Keratinocyte (primary cell): ENCODE measurements around the gene RBM19. TPM values are rescaled to one million over a fixed set of nuclear protein-coding genes. Genes with fewer than 3 reads are reported as not detected.

ENCODE experiments used
- DNase-seq: peaks from one replicate; pipeline ENCODE4 v3.0.0-alpha.2; 2011; ENCODE audit warnings: low read depth, missing footprints, low spot score
- FAIRE-seq: peaks from 2 replicates; lab custom pipeline; 2011; peaks lifted over from hg19 to GRCh38; lab: Jason Lieb, UNC
- H2AFZ ChIP-seq: 2 replicates; pipeline ENCODE4 v1.6.0; 2012; ENCODE audit warnings: low read length, control low read depth, inconsistent platforms; ENCODE audit not compliant: control insufficient read depth
- H3K27ac ChIP-seq: 2 replicates; pipeline ENCODE4 v1.5.1; 2011; ENCODE audit warnings: low read length; ENCODE audit not compliant: control insufficient read depth, insufficient read depth
- H3K27me3 ChIP-seq: 3 replicates; pipeline ENCODE4 v1.6.0; 2011; ENCODE audit warnings: low read length; ENCODE audit not compliant: control insufficient read depth, insufficient read depth; ENCODE audit errors: extremely low read depth
- H3K36me3 ChIP-seq, 2 experiments: 2 replicates in 1 of 2; 3 replicates in 1 of 2; pipeline ENCODE4 v1.5.1; 2011; ENCODE audit warnings: low read length in 2 of 2, mild to moderate bottlenecking in 1 of 2; ENCODE audit not compliant: control insufficient read depth in 2 of 2, insufficient read depth in 2 of 2; ENCODE audit errors: extremely low read depth in 1 of 2
- H3K4me1 ChIP-seq: 3 replicates; pipeline ENCODE4 v1.5.1; 2011; ENCODE audit warnings: low read length; ENCODE audit not compliant: control insufficient read depth, insufficient read depth; ENCODE audit errors: extremely low read depth
- H3K4me2 ChIP-seq: 3 replicates; pipeline ENCODE4 v1.6.0; 2011; ENCODE audit warnings: low read depth, low read length; ENCODE audit not compliant: control insufficient read depth, insufficient read depth; ENCODE audit errors: extremely low read depth
- H3K4me3 ChIP-seq, 3 experiments: fragments of 200-600 bp in 1 of 3; sonication (generic) in 1 of 3; 2 replicates in 2 of 3; 3 replicates in 1 of 3; pipeline ENCODE4 v1.5.1; 2011 to 2016; ENCODE audit warnings: low read length in 3 of 3, mild to moderate bottlenecking in 3 of 3, control low read depth in 2 of 3, inconsistent platforms in 1 of 3, low read depth in 1 of 3, mixed read lengths in 1 of 3, mixed run types in 1 of 3, moderate library complexity in 1 of 3; ENCODE audit not compliant: control insufficient read depth in 2 of 3, insufficient read depth in 2 of 3; ENCODE audit errors: extremely low read depth in 1 of 3
- H3K79me2 ChIP-seq: 2 replicates; pipeline ENCODE4 v1.6.0; 2012; ENCODE audit warnings: low read length; ENCODE audit not compliant: control insufficient read depth, insufficient read depth
- H3K9ac ChIP-seq: 3 replicates; pipeline ENCODE4 v1.6.0; 2011; ENCODE audit warnings: low read length; ENCODE audit not compliant: control insufficient read depth, insufficient read depth; ENCODE audit errors: extremely low read depth
- H3K9me1 ChIP-seq: 3 replicates; pipeline ENCODE4 v1.6.0; 2011; ENCODE audit warnings: low read length; ENCODE audit not compliant: control insufficient read depth, insufficient read depth; ENCODE audit errors: extremely low read depth
- H3K9me3 ChIP-seq: 2 replicates; pipeline ENCODE4 v1.5.1; 2012; ENCODE audit warnings: low read depth, low read length; ENCODE audit not compliant: control insufficient read depth
- H4K20me1 ChIP-seq: 3 replicates; pipeline ENCODE4 v1.6.0; 2011; ENCODE audit warnings: low read length; ENCODE audit not compliant: control insufficient read depth, insufficient read depth; ENCODE audit errors: extremely low read depth
- EZH2 ChIP-seq: IDR thresholded peaks from one replicate; pipeline ENCODE4 v1.6.1; 2012; ENCODE audit warnings: inconsistent platforms, mild to moderate bottlenecking, low read length, moderate library complexity
- dilution Hi-C: fragments of 300-500 bp; cut with MboI; formaldehyde crosslinking; loops from one replicate; pipeline ENCODE4 v1.7.0; 2020; ENCODE audit warnings: low sequenced_read_pairs; ENCODE audit not compliant: extremely low pct_ligation_motif_present
- polyA plus RNA-seq, 5 experiments: library from polyadenylated mRNA; depleted of rRNA in 3 of 5; stranded (reverse) in 3 of 5; stranded (forward) in 1 of 5; unstranded in 1 of 5; fragments of >200 nt; gene quantifications; 1 replicate in 1 of 5; 2 replicates in 3 of 5; 3 replicates in 1 of 5; pipeline versions ENCODE4 v1.2.1 to v1.2.3, GENCODE V29; 2011 to 2012; ENCODE audit warnings: missing spikeins in 2 of 5, low read depth in 1 of 5, low replicate concordance in 1 of 5
- TF ChIP-seq, protein P1 (sequence below), 3 experiments: IDR thresholded peaks in 1 of 3; conservative IDR thresholded peaks in 1 of 3; optimal IDR thresholded peaks in 1 of 3; 2 replicates in 2 of 3; 3 replicates in 1 of 3; pipeline versions ENCODE3 to v1.5.1; 2011; ENCODE audit warnings: low read length in 3 of 3, mild to moderate bottlenecking in 3 of 3, moderate library complexity in 2 of 3, control low read depth in 1 of 3, inconsistent platforms in 1 of 3; ENCODE audit not compliant: insufficient read depth in 2 of 3; ENCODE audit errors: extremely low read depth in 1 of 3

The RBM19 gene
- polyA plus RNA-seq, 1 donor (not counting 4 experiments of a cell fraction or from before 2014, with no cell fraction given): 14.6 TPM

GRCh38 chr12:113961921-113962710 lies 4.0 kb downstream of the RBM19 start:
- no peak for TF ChIP-seq EZH2
- TF ChIP-seq, protein P1, sequence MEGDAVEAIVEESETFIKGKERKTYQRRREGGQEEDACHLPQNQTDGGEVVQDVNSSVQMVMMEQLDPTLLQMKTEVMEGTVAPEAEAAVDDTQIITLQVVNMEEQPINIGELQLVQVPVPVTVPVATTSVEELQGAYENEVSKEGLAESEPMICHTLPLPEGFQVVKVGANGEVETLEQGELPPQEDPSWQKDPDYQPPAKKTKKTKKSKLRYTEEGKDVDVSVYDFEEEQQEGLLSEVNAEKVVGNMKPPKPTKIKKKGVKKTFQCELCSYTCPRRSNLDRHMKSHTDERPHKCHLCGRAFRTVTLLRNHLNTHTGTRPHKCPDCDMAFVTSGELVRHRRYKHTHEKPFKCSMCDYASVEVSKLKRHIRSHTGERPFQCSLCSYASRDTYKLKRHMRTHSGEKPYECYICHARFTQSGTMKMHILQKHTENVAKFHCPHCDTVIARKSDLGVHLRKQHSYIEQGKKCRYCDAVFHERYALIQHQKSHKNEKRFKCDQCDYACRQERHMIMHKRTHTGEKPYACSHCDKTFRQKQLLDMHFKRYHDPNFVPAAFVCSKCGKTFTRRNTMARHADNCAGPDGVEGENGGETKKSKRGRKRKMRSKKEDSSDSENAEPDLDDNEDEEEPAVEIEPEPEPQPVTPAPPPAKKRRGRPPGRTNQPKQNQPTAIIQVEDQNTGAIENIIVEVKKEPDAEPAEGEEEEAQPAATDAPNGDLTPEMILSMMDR (optimal IDR thresholded peaks at IDR 0.05 in 1 of 3, IDR thresholded peaks at IDR 0.05 in 1 of 3, conservative IDR thresholded peaks at IDR 0.05 in 1 of 3; ENCODE audit: extremely low read depth in 1 of 3, insufficient read depth in 2 of 3, low read length in 3 of 3): no peak

DNA sequence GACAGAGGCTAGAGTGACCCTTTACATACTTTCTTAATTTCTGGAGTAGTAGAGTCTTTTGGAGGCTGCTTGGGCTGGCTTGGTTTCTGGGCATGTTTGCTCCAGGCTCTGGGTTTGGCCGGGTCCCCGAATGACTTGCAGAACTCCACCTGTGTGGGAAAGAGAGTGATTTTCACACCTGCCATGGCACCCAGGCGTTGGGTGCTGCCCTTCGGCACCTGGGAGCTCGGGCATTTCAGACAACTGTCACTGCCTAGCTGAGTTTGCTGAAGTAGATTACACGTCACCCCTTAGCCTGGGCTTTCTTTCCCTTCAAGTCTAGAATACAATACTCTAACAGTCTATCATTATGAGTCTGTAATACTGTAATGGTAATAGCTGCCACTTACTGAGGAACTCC lies 6.1 kb downstream of the RBM19 start:
- Histone ChIP-seq H3K4me2 (no peak overlapping the region), H3K9ac (no peak overlapping the region), H4K20me1 (no peaks in the 10 kb centered on the region), H3K4me1 (peaks cover 7% of the 10 kb centered on the region), H3K79me2 (peaks cover 19% of the 10 kb centered on the region), H3K9me3 (no peaks in the 10 kb centered on the region), H3K36me3 (peaks cover 34 to 47% of the 10 kb centered on the region in 2 experiments), H3K9me1 (no peaks in the 10 kb centered on the region), H3K4me3 (no peak overlapping the region), H3K27ac (no peak overlapping the region), H2AFZ (no peak overlapping the region), H3K27me3 (no peaks in the 10 kb centered on the region)
- FAIRE-seq (no peak), DNase-seq (no peak)
- no peak for TF ChIP-seq EZH2
- TF ChIP-seq, protein P1 (optimal IDR thresholded peaks at IDR 0.05 in 1 of 3, IDR thresholded peaks at IDR 0.05 in 1 of 3, conservative IDR thresholded peaks at IDR 0.05 in 1 of 3; ENCODE audit: extremely low read depth in 1 of 3, insufficient read depth in 2 of 3, low read length in 3 of 3): no peak
- dilution Hi-C loops: no loop called here

More at GRCh38 chr12:113961921-113962710, 4.0 kb downstream of the RBM19 start:
- Histone ChIP-seq H3K27me3 (no peaks in the 10 kb centered on the region), H3K79me2 (peaks cover 30% of the 10 kb centered on the region), H3K9ac (no peak overlapping the region), H3K4me3 (no peak overlapping the region), H2AFZ (no peak overlapping the region), H3K27ac (no peak overlapping the region), H4K20me1 (no peaks in the 10 kb centered on the region), H3K9me1 (no peaks in the 10 kb centered on the region), H3K4me1 (peaks cover 12% of the 10 kb centered on the region), H3K9me3 (no peaks in the 10 kb centered on the region), H3K36me3 (peaks cover 26 to 30% of the 10 kb centered on the region in 2 experiments), H3K4me2 (no peak overlapping the region)
- dilution Hi-C loops: no loop called here
- no peak for DNase-seq
- FAIRE-seq: no peak
